Erythroblast (primary cell): ENCODE measurements around the gene MYBPH.

ENCODE experiments used
- DNase-seq, 2 experiments: peaks; one replicate each; lab custom pipeline; 2025; lab: John Stamatoyannopoulos, UW
- GATA1 ChIP-seq: IDR thresholded peaks from 2 replicates; pipeline ENCODE4 v1.6.1; 2011; ENCODE audit warnings: low read depth, mild to moderate bottlenecking, control low read depth, low read length, moderate library complexity
- POLR2A ChIP-seq: IDR thresholded peaks from 2 replicates; pipeline ENCODE4 v1.6.1; 2011; ENCODE audit warnings: mild to moderate bottlenecking, low read length

MYBPH gene

GRCh38 chr1:203179667-203180005 lies 4.0 kb upstream of the MYBPH start:
- TF ChIP-seq GATA1 (no peak), POLR2A (no peak)
- no peak for DNase-seq

GRCh38 chr1:203178821-203179666 lies 3.4 kb upstream of the MYBPH start:
- DNase-seq, result no peak
- TF ChIP-seq POLR2A, result no peak
- no peak for TF ChIP-seq GATA1

- TF ChIP-seq GATA1, result no peak
- no peak for TF ChIP-seq POLR2A
- DNase-seq, result no peak
Observed at GRCh38 chr1:203178083-203178482, 2.5 kb upstream of the MYBPH start.

GRCh38 chr1:203177470-203178039 lies 1.9 kb upstream of the MYBPH start:
- TF ChIP-seq POLR2A (no peak), GATA1 (no peak)
- DNase-seq, result no peak

- DNase-seq, result no peak
- TF ChIP-seq GATA1, result no peak
- TF ChIP-seq POLR2A, result no peak
Observed at GRCh38 chr1:203177036-203177405, 1.4 kb upstream of the MYBPH start.

- no peak for TF ChIP-seq GATA1
- TF ChIP-seq POLR2A, result no peak
- no peak for DNase-seq
Observed at GRCh38 chr1:203176273-203177035, 828 bp upstream of the MYBPH start.

GRCh38 chr1:203175827-203176241 lies 208 bp upstream of the MYBPH start:
- no peak for DNase-seq
- TF ChIP-seq GATA1 (no peak), POLR2A (no peak)

GRCh38 chr1:203174324-203174985 lies 1.2 kb downstream of the MYBPH start:
- no peak for TF ChIP-seq GATA1
- TF ChIP-seq POLR2A, result no peak
- DNase-seq, result no peak

GRCh38 chr1:203173566-203173965 lies 2.1 kb downstream of the MYBPH start:
- DNase-seq, result no peak
- TF ChIP-seq POLR2A, result no peak
- no peak for TF ChIP-seq GATA1

- TF ChIP-seq POLR2A (no peak), GATA1 (no peak)
- DNase-seq, result no peak
Observed at GRCh38 chr1:203173011-203173555, 2.5 kb downstream of the MYBPH start.

GRCh38 chr1:203172184-203173010 lies 3.2 kb downstream of the MYBPH start:
- no peak for TF ChIP-seq GATA1
- TF ChIP-seq POLR2A, result no peak
- DNase-seq, result peak; percentile 40 to 74

GRCh38 chr1:203171341-203172183 lies 4.1 kb downstream of the MYBPH start:
- TF ChIP-seq POLR2A (no peak), GATA1 (no peak)
- no peak for DNase-seq
